Hindlimb muscle (tissue), 1 donor: Measurements from ENCODE around the gene PSME3IP1. TPM values are rescaled to one million over a fixed set of nuclear protein-coding genes. Genes with fewer than 3 reads are reported as not detected.

ENCODE experiments used
- polyA plus RNA-seq: library from polyadenylated mRNA; unstranded; fragments of 120-200 nt; gene quantifications from one replicate; pipeline ENCODE4 v1.2.1, GENCODE V29; 2013; ENCODE audit not compliant: insufficient read length

Gene PSME3IP1
- polyA plus RNA-seq, 1 donor: 52.7 TPM

Other genes with a start within 250 kb of the PSME3IP1 start
- 8.9 TPM for gene CETP, start 224.1 kb downstream of the PSME3IP1 start, polyA plus RNA-seq
- 4.2 TPM for gene NLRC5, start 196.5 kb downstream of the PSME3IP1 start, polyA plus RNA-seq
- gene CPNE2, start 93.5 kb downstream of the PSME3IP1 start, polyA plus RNA-seq: 24.8 TPM
- 22.8 TPM for gene RSPRY1, start 290 bp upstream of the PSME3IP1 start, polyA plus RNA-seq
- 36.0 TPM for gene ARL2BP, start 59.2 kb upstream of the PSME3IP1 start, polyA plus RNA-seq
- 0.89 TPM for gene PLLP, start 98.6 kb upstream of the PSME3IP1 start, polyA plus RNA-seq
- gene CCL22, start 172.7 kb upstream of the PSME3IP1 start, polyA plus RNA-seq: 0.15 TPM
- 4.9 TPM for gene CX3CL1, start 186.5 kb upstream of the PSME3IP1 start, polyA plus RNA-seq
- gene CCL17, start 218.7 kb upstream of the PSME3IP1 start, polyA plus RNA-seq: not detected